Tibial nerve (tissue), 4 donors: Measurements from ENCODE around the gene STIM2. TPM values are rescaled to one million over a fixed set of nuclear protein-coding genes. Genes with fewer than 3 reads are reported as not detected.

ENCODE experiments used
- DNase-seq, 2 donors: peaks; one replicate each; pipeline ENCODE4 v3.0.0-alpha.2; 2019; ENCODE audit warnings: low spot score in 2 of 2
- H3K27ac ChIP-seq, 4 donors: fragments of 200-600 bp; sonication (generic) in 3 of 4; one replicate each; pipeline ENCODE4 v1.5.1; 2017 to 2019; ENCODE audit warnings: mild to moderate bottlenecking in 1 of 4
- H3K27me3 ChIP-seq, 2 donors: fragments of 200-600 bp; sonication (generic) in 1 of 2; one replicate each; pipeline versions ENCODE4 v1.5.1 to v1.6.0; 2017 to 2019
- H3K36me3 ChIP-seq, 3 donors: fragments of 200-600 bp; sonication (generic); one replicate each; pipeline ENCODE4 v1.5.1; 2018 to 2019
- H3K4me1 ChIP-seq, 4 donors: fragments of 200-600 bp; sonication (generic) in 3 of 4; one replicate each; pipeline ENCODE4 v1.5.1; 2017 to 2019
- H3K4me3 ChIP-seq, 4 donors: fragments of 200-600 bp; sonication (generic) in 3 of 4; one replicate each; pipeline ENCODE4 v1.5.1; 2017 to 2019; ENCODE audit warnings: mild to moderate bottlenecking in 1 of 4, moderate library complexity in 1 of 4
- H3K9me3 ChIP-seq, 4 donors: fragments of 200-600 bp; sonication (generic) in 3 of 4; one replicate each; pipeline ENCODE4 v1.5.1; 2017 to 2019
- EP300 ChIP-seq, 2 donors: sonication (generic); formaldehyde crosslinking; IDR thresholded peaks; one replicate each; pipeline ENCODE4 v1.6.1; 2017; ENCODE audit warnings: antibody characterized with exemption in 2 of 2, mild to moderate bottlenecking in 1 of 2
- POLR2A ChIP-seq, 2 donors: fragments of 450-650 bp; IDR thresholded peaks; one replicate each; pipeline ENCODE4 v1.6.1; 2017; ENCODE audit warnings: antibody characterized with exemption in 2 of 2, mild to moderate bottlenecking in 2 of 2, moderate library complexity in 2 of 2
- WGBS, 2 donors: methylation state at CpG; one replicate each; pipeline ENCODE4 v1.1.5; 2018; 5-methylcytosine and 5-hydroxymethylcytosine counted together
- total RNA-seq, 4 donors: library from RNA; depleted of rRNA; stranded (reverse); fragments of >200 nt; gene quantifications; one replicate each; pipeline ENCODE4 v1.1.0, GENCODE V29; 2016
- TF ChIP-seq, protein P1 (sequence below), 5 experiments: fragments of 200-600 bp in 3 of 5; fragments of 450-650 bp in 2 of 5; sonication (generic) in 3 of 5; IDR thresholded peaks; one replicate each; pipeline ENCODE4 v1.5.1; 2016 to 2019; ENCODE audit warnings: antibody characterized with exemption in 5 of 5, mild to moderate bottlenecking in 3 of 5, moderate library complexity in 2 of 5

STIM2 gene
- total RNA-seq, 4 donors from 2014 or later, result 20.1 to 26.2 (median 21.8) TPM

DNA sequence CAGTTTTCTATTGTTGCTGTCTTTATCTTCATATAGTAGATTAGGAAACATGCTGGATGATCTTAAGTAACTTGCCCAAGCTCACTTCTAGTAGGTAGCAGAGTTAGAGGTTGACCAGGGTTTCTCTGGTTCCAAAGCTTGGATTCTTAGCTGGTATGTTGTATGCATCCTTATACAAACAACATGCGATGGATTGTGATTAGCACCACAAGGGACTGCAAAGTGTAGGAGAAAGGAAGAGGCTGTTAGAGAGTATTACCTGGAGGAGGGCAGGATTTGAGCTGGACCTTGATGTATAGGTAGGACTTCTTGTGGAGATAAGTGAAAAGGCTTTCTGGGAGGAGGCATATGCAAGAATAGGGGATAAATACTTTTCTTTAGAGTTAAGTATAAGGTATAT is 5.6 kb downstream of the STIM2 start:
- Histone ChIP-seq H3K27me3 (no peaks in the 10 kb centered on the region), H3K9me3 (no peaks in the 10 kb centered on the region), H3K36me3 (no peaks in the 10 kb centered on the region), H3K4me1 (peaks cover 0 to 44% (median 16%) of the 10 kb centered on the region in 4 donors), H3K4me3 (no peak overlapping the region), H3K27ac (no peak overlapping the region)
- no peak for TF ChIP-seq POLR2A (IDR thresholded peaks at IDR 0.05)
- TF ChIP-seq, protein P1, sequence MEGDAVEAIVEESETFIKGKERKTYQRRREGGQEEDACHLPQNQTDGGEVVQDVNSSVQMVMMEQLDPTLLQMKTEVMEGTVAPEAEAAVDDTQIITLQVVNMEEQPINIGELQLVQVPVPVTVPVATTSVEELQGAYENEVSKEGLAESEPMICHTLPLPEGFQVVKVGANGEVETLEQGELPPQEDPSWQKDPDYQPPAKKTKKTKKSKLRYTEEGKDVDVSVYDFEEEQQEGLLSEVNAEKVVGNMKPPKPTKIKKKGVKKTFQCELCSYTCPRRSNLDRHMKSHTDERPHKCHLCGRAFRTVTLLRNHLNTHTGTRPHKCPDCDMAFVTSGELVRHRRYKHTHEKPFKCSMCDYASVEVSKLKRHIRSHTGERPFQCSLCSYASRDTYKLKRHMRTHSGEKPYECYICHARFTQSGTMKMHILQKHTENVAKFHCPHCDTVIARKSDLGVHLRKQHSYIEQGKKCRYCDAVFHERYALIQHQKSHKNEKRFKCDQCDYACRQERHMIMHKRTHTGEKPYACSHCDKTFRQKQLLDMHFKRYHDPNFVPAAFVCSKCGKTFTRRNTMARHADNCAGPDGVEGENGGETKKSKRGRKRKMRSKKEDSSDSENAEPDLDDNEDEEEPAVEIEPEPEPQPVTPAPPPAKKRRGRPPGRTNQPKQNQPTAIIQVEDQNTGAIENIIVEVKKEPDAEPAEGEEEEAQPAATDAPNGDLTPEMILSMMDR (IDR thresholded peaks at IDR 0.05), result no peak
- no peak for TF ChIP-seq EP300 (IDR thresholded peaks at IDR 0.05)
- WGBS, 2 donors, result 87 to 91% methylated on average over 1 of the region's 1 CpG
- no peak for DNase-seq

DNA sequence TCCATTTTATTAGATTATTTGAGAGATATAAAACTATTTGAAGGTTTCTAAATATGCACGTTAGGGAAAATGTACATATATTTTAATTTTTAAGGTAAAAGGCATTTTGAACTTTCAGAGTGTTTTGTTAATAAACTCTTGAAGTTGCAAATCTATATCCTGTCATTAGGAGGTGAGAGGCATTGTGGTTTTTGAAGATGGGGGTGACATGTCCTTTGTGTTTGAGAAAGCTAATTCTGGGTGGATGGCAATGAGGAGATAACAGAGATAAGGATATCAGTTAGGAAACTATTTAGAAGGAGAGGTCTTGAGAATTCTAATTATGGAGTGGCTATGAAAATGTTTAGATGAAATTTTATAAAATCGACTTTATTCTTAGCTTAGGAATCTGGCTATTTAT is 6.1 kb downstream of the STIM2 start:
- Histone ChIP-seq H3K4me3 (no peak overlapping the region), H3K27ac (no peak overlapping the region), H3K36me3 (no peaks in the 10 kb centered on the region), H3K27me3 (no peaks in the 10 kb centered on the region), H3K9me3 (no peaks in the 10 kb centered on the region), H3K4me1 (peaks cover 0 to 46% (median 16%) of the 10 kb centered on the region in 4 donors)
- no peak for DNase-seq
- TF ChIP-seq POLR2A (IDR thresholded peaks at IDR 0.05) (no peak), EP300 (IDR thresholded peaks at IDR 0.05) (no peak)
- TF ChIP-seq, protein P1 (IDR thresholded peaks at IDR 0.05), result no peak
- WGBS, 2 donors, result 88 to 89% methylated on average over 2 of the region's 2 CpGs

DNA sequence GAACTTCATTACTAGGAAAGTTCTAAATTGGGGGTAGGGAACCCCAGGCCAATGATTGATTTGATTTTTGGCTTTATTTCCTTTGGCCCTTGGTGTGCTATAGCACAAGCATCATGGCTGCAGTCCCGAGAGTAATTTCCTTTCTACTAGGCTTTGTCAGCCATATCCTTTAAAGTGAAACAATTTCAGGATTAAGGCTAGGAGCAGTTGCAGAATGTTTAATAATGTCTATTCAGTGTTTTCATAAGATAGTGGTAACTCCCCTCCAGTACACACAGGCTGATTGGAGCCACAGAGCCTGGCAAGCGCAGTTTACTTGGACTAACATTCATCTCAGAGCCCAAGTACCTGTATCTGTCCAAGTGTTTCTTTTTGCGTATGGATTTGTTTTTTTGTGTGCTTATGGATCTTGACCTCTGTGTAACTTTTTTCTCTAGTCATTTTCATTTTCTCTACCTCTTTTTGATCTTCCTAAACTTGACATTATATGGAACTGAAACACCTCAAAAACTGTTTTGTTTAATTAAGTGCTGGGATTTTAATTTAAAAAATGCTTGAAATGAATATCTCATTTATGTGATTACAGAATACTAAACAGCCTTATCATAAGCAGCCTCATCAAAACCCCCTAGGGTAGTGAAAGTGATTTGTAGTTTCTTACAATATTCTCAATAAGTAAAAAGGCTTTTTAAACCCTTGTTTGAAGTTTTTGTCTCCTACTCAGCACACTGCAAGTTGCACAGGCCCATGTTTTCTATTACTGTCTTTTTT is 7.5 kb downstream of the STIM2 start:
- DNase-seq, result no peak
- Histone ChIP-seq H3K4me3 (no peak overlapping the region), H3K36me3 (no peaks in the 10 kb centered on the region), H3K27ac (peak overlapping the region in 2 of 4 donors; percentile 1 to 2), H3K4me1 (peaks cover 0 to 34% (median 10%) of the 10 kb centered on the region in 4 donors), H3K27me3 (no peaks in the 10 kb centered on the region), H3K9me3 (no peaks in the 10 kb centered on the region)
- TF ChIP-seq POLR2A (IDR thresholded peaks at IDR 0.05), result no peak
- TF ChIP-seq EP300 (IDR thresholded peaks at IDR 0.05), result no peak
- TF ChIP-seq, protein P1 (IDR thresholded peaks at IDR 0.05), result no peak
- 81 to 89% methylated on average over 3 of the region's 3 CpGs for WGBS, 2 donors

DNA sequence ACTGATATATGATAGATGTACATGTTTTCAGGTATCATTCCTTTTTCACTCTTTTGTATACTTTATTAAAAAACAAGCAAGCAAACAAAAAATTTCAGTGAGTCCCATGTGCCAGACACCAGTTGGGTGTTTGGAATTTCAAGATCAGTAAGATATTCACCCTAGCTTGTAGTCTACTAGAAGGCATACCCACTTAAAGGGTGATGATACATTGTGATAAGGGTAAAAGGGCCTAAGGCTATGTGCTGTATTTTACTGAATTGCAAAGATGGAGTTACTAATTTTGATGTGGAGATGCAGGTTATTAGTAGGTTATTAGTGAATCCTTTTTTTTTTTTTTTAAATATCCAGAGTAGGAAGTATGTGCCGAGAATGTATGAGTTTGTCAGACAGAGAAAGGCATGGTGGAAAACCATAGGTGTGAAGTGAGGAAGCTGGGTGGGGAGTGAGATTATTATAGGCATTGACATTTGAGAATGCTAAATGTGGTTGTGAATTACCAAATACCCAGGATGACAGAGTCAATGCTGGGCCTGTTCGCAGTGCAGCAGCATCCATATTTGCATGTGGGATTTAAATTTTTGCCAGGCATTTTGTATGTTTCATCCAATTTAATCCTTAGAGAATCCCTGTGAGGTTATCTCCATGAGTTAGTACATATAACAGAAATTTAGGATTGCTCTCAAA is 10.1 kb downstream of the STIM2 start:
- Histone ChIP-seq H3K27ac (no peak overlapping the region), H3K9me3 (no peaks in the 10 kb centered on the region), H3K4me1 (peaks cover 0 to 16% (median 1%) of the 10 kb centered on the region in 4 donors), H3K4me3 (no peak overlapping the region), H3K36me3 (no peaks in the 10 kb centered on the region), H3K27me3 (no peaks in the 10 kb centered on the region)
- no peak for TF ChIP-seq POLR2A (IDR thresholded peaks at IDR 0.05)
- no peak for TF ChIP-seq EP300 (IDR thresholded peaks at IDR 0.05)
- TF ChIP-seq, protein P1 (IDR thresholded peaks at IDR 0.05), result no peak
- WGBS, 2 donors, result 93 to 95% methylated on average over 2 of the region's 2 CpGs
- no peak for DNase-seq

DNA sequence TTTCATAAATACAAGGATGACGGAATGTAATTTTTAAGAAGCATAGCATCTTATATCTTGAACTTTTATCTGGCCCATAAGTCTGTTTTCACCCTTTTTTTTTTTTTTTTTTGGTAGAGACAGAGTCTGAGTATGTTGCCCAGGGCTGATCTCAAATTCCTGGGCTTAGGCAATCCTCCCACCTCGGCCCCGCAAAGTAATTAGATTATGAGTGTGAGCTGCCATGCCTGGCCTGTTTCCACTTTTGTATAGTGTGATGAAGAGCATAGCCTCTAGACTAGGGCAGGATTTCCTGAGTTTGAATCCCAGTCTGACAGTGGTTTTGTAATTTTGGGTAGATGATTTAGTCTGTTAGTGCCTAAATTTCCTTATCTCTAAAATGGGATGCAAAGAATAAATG is 11.0 kb downstream of the STIM2 start:
- TF ChIP-seq POLR2A (IDR thresholded peaks at IDR 0.05) (no peak), EP300 (IDR thresholded peaks at IDR 0.05) (no peak)
- TF ChIP-seq, protein P1 (IDR thresholded peaks at IDR 0.05), result no peak
- H3K9me3 ChIP-seq, result no peaks in the 10 kb centered on the region
- WGBS, 2 donors, result 44 to 48% methylated on average over 3 of the region's 3 CpGs
- peaks cover 0 to 16% (median 0%) of the 10 kb centered on the region in 4 donors for H3K4me1 ChIP-seq
- no peak for DNase-seq
- H3K27me3 ChIP-seq, result no peaks in the 10 kb centered on the region
- no peak overlapping the region for H3K4me3 ChIP-seq
- no peak overlapping the region for H3K27ac ChIP-seq
- H3K36me3 ChIP-seq, result no peaks in the 10 kb centered on the region
